Vagina (tissue), 2 donors: Measurements from ENCODE around the gene DUSP2.

Experiments used
- CTCF ChIP-seq, 3 experiments: fragments of 450-650 bp in 2 of 3; fragments of 200-600 bp in 1 of 3; sonication (generic) in 1 of 3; IDR thresholded peaks; one replicate each; pipeline ENCODE4 v1.5.1; 2017 to 2019; ENCODE audit warnings: antibody characterized with exemption in 3 of 3, mild to moderate bottlenecking in 2 of 3, moderate library complexity in 2 of 3
- POLR2A ChIP-seq, 2 donors: fragments of 450-650 bp; IDR thresholded peaks; one replicate each; pipeline ENCODE4 v1.6.1; 2017; ENCODE audit warnings: antibody characterized with exemption in 2 of 2, mild to moderate bottlenecking in 2 of 2, moderate library complexity in 2 of 2
- POLR2AphosphoS5 ChIP-seq, 2 donors: sonication (generic); formaldehyde crosslinking; IDR thresholded peaks; one replicate each; pipeline ENCODE4 v1.9.0; 2017; ENCODE audit warnings: antibody characterized with exemption in 2 of 2, mild to moderate bottlenecking in 2 of 2, low read depth in 1 of 2; ENCODE audit not compliant: insufficient read depth in 1 of 2

GRCh38 chr2:96108541-96109360 lies 36.5 kb downstream of the DUSP2 start:
- no peak for TF ChIP-seq CTCF (IDR thresholded peaks at IDR 0.05)
- no peak for TF ChIP-seq POLR2AphosphoS5 (IDR thresholded peaks at IDR 0.05; ENCODE audit: insufficient read depth in 1 of 2, low read depth in 1 of 2)
- no peak for TF ChIP-seq POLR2A (IDR thresholded peaks at IDR 0.05)
